ENCODE results near the gene LRBA.
A peak's percentile ranks its signal among the peaks of the same experiment; 100 is the strongest.
"Not testable (repeated sequence)": the region's sequence is repeated elsewhere in the genome, so short reads cannot be mapped to it uniquely, and the experiment has no call there.

LRBA gene

GRCh38 chr4:150971901-150972300 lies 43.2 kb downstream of the LRBA start:
- H3K4me3 ChIP-seq (ENCODE audit: control insufficient read depth, low read depth, low read length) = no peak overlapping the region
- TF ChIP-seq CTCF (IDR thresholded peaks at IDR 0.05; ENCODE audit: control insufficient read depth, insufficient read depth, low read depth, low read length, missing control alignments) = no peak
- DNase-seq (ENCODE audit: low read depth) = no peak

GRCh38 chr4:150970685-150971151 lies 44.4 kb downstream of the LRBA start:
- TF ChIP-seq CTCF (IDR thresholded peaks at IDR 0.05; ENCODE audit: control insufficient read depth, insufficient read depth, low read depth, low read length, missing control alignments) = no peak
- H3K4me3 ChIP-seq (ENCODE audit: control insufficient read depth, low read depth, low read length) = no peak overlapping the region
- no peak for DNase-seq (ENCODE audit: low read depth)

GRCh38 chr4:150964754-150965153 lies 50.3 kb downstream of the LRBA start:
- TF ChIP-seq CTCF (IDR thresholded peaks at IDR 0.05; ENCODE audit: control insufficient read depth, insufficient read depth, low read depth, low read length, missing control alignments) = no peak
- DNase-seq (ENCODE audit: low read depth) = no peak
- no peak overlapping the region for H3K4me3 ChIP-seq (ENCODE audit: control insufficient read depth, low read depth, low read length)

GRCh38 chr4:150963602-150964345 lies 51.3 kb downstream of the LRBA start:
- DNase-seq (ENCODE audit: low read depth); H3K4me3 ChIP-seq (ENCODE audit: control insufficient read depth, low read depth, low read length): not testable (repeated sequence)

- no peak overlapping the region for H3K4me3 ChIP-seq (ENCODE audit: control insufficient read depth, low read depth, low read length)
- no peak for DNase-seq (ENCODE audit: low read depth)
- TF ChIP-seq CTCF (IDR thresholded peaks at IDR 0.05; ENCODE audit: control insufficient read depth, insufficient read depth, low read depth, low read length, missing control alignments) = no peak
Measured at GRCh38 chr4:150962245-150962644, 52.8 kb downstream of the LRBA start.

- no peak overlapping the region for H3K4me3 ChIP-seq (ENCODE audit: control insufficient read depth, low read depth, low read length)
- no peak for DNase-seq (ENCODE audit: low read depth)
- no peak for TF ChIP-seq CTCF (IDR thresholded peaks at IDR 0.05; ENCODE audit: control insufficient read depth, insufficient read depth, low read depth, low read length, missing control alignments)
Measured at GRCh38 chr4:150961566-150961965, 53.5 kb downstream of the LRBA start.

GRCh38 chr4:150960818-150961217 lies 54.3 kb downstream of the LRBA start:
- TF ChIP-seq CTCF (IDR thresholded peaks at IDR 0.05; ENCODE audit: control insufficient read depth, insufficient read depth, low read depth, low read length, missing control alignments) = peak; percentile 69
- H3K4me3 ChIP-seq (ENCODE audit: control insufficient read depth, low read depth, low read length) = no peak overlapping the region
- DNase-seq (ENCODE audit: low read depth) = no peak
